ENCODE data around the gene CREB3L2.

- no peak for TF ChIP-seq JUNB (IDR thresholded peaks at IDR 0.05)
- TF ChIP-seq POLR2A (IDR thresholded peaks at IDR 0.05; ENCODE audit: low read length): no peak
Observed at GRCh38 chr7:137958470-137959431, 43.1 kb downstream of the CREB3L2 start.

All from A549 (cell line).